Mucosa of stomach (tissue), 1 donor: ENCODE measurements around the gene EFCAB11.

ENCODE experiments used
- H3K27me3 ChIP-seq: one replicate; pipeline ENCODE4 v1.7.0; 2013; ENCODE audit warnings: mild to moderate bottlenecking, low read length; ENCODE audit not compliant: control insufficient read depth, insufficient read depth
- H3K36me3 ChIP-seq: one replicate; pipeline ENCODE4 v1.7.0; 2013; ENCODE audit warnings: low read length; ENCODE audit not compliant: control insufficient read depth, insufficient read depth
- H3K4me1 ChIP-seq: one replicate; pipeline ENCODE4 v1.7.0; 2013; ENCODE audit warnings: mild to moderate bottlenecking, low read length; ENCODE audit not compliant: control insufficient read depth, insufficient read depth
- H3K4me3 ChIP-seq: one replicate; pipeline ENCODE4 v1.7.0; 2013; ENCODE audit warnings: low read length
- H3K9ac ChIP-seq: one replicate; pipeline ENCODE4 v1.7.0; 2013; ENCODE audit warnings: mild to moderate bottlenecking, low read length, moderate library complexity
- H3K9me3 ChIP-seq: one replicate; pipeline ENCODE4 v1.7.0; 2013; ENCODE audit warnings: mild to moderate bottlenecking, low read length, moderate library complexity; ENCODE audit not compliant: control insufficient read depth
- donor health status: Pancreatic carcinoma.

Gene EFCAB11

GRCh38 chr14:89955022-89955744 lies 653 bp upstream of the EFCAB11 start:
- Histone ChIP-seq H3K9ac (peak overlapping the region; percentile 77), H3K36me3 (no peaks in the 10 kb centered on the region), H3K27me3 (no peaks in the 10 kb centered on the region), H3K4me3 (peak overlapping the region; percentile 76), H3K4me1 (peaks cover 14% of the 10 kb centered on the region), H3K9me3 (no peaks in the 10 kb centered on the region)

GRCh38 chr14:89953602-89954001 lies 928 bp downstream of the EFCAB11 start:
- Histone ChIP-seq H3K4me1 (peaks cover 14% of the 10 kb centered on the region), H3K36me3 (no peaks in the 10 kb centered on the region), H3K9me3 (no peaks in the 10 kb centered on the region), H3K9ac (no peak overlapping the region), H3K27me3 (no peaks in the 10 kb centered on the region), H3K4me3 (no peak overlapping the region)

GRCh38 chr14:89952576-89952975 lies 2.0 kb downstream of the EFCAB11 start:
- no peaks in the 10 kb centered on the region for H3K9me3 ChIP-seq
- H3K27me3 ChIP-seq: no peaks in the 10 kb centered on the region
- H3K4me3 ChIP-seq: no peak overlapping the region
- peaks cover 11% of the 10 kb centered on the region for H3K4me1 ChIP-seq
- H3K9ac ChIP-seq: no peak overlapping the region
- no peaks in the 10 kb centered on the region for H3K36me3 ChIP-seq

GRCh38 chr14:89947344-89947743 lies 7.2 kb downstream of the EFCAB11 start:
- no peaks in the 10 kb centered on the region for H3K9me3 ChIP-seq
- no peaks in the 10 kb centered on the region for H3K27me3 ChIP-seq
- no peak overlapping the region for H3K4me3 ChIP-seq
- no peaks in the 10 kb centered on the region for H3K4me1 ChIP-seq
- no peak overlapping the region for H3K9ac ChIP-seq
- no peaks in the 10 kb centered on the region for H3K36me3 ChIP-seq

GRCh38 chr14:89941830-89942377 lies 12.6 kb downstream of the EFCAB11 start:
- H3K27me3 ChIP-seq: no peaks in the 10 kb centered on the region
- H3K9ac ChIP-seq: no peak overlapping the region
- no peaks in the 10 kb centered on the region for H3K4me1 ChIP-seq
- no peak overlapping the region for H3K4me3 ChIP-seq
- no peaks in the 10 kb centered on the region for H3K36me3 ChIP-seq
- H3K9me3 ChIP-seq: no peaks in the 10 kb centered on the region

GRCh38 chr14:89936654-89937185 lies 17.8 kb downstream of the EFCAB11 start:
- no peaks in the 10 kb centered on the region for H3K4me1 ChIP-seq
- H3K4me3 ChIP-seq: no peak overlapping the region
- no peaks in the 10 kb centered on the region for H3K36me3 ChIP-seq
- no peaks in the 10 kb centered on the region for H3K9me3 ChIP-seq
- no peaks in the 10 kb centered on the region for H3K27me3 ChIP-seq
- no peak overlapping the region for H3K9ac ChIP-seq

GRCh38 chr14:89933002-89933401 lies 21.5 kb downstream of the EFCAB11 start:
- Histone ChIP-seq H3K9me3 (no peaks in the 10 kb centered on the region), H3K4me1 (no peaks in the 10 kb centered on the region), H3K4me3 (no peak overlapping the region), H3K36me3 (no peaks in the 10 kb centered on the region), H3K27me3 (no peaks in the 10 kb centered on the region), H3K9ac (no peak overlapping the region)

GRCh38 chr14:89927186-89927865 lies 27.2 kb downstream of the EFCAB11 start:
- Histone ChIP-seq H3K4me3 (no peak overlapping the region), H3K9me3 (no peaks in the 10 kb centered on the region), H3K4me1 (no peaks in the 10 kb centered on the region), H3K27me3 (no peaks in the 10 kb centered on the region), H3K9ac (no peak overlapping the region), H3K36me3 (no peaks in the 10 kb centered on the region)

- H3K27me3 ChIP-seq: no peaks in the 10 kb centered on the region
Observed at GRCh38 chr14:89926694-89927093, 27.8 kb downstream of the EFCAB11 start.

GRCh38 chr14:89924268-89924667 lies 30.3 kb downstream of the EFCAB11 start:
- Histone ChIP-seq H3K36me3 (no peaks in the 10 kb centered on the region), H3K4me1 (no peaks in the 10 kb centered on the region), H3K9ac (no peak overlapping the region), H3K9me3 (no peaks in the 10 kb centered on the region), H3K27me3 (no peaks in the 10 kb centered on the region), H3K4me3 (no peak overlapping the region)

More at GRCh38 chr14:89926694-89927093, 27.8 kb downstream of the EFCAB11 start:
- Histone ChIP-seq H3K4me3 (no peak overlapping the region), H3K4me1 (no peaks in the 10 kb centered on the region), H3K36me3 (no peaks in the 10 kb centered on the region), H3K9ac (no peak overlapping the region), H3K9me3 (no peaks in the 10 kb centered on the region)

GRCh38 chr14:89922031-89922907 lies 32.3 kb downstream of the EFCAB11 start:
- Histone ChIP-seq H3K4me3 (no peak overlapping the region), H3K9ac (no peak overlapping the region)

More at GRCh38 chr14:89922031-89922907, 32.3 kb downstream of the EFCAB11 start:
- Histone ChIP-seq H3K4me1 (no peaks in the 10 kb centered on the region), H3K9me3 (no peaks in the 10 kb centered on the region), H3K27me3 (no peaks in the 10 kb centered on the region), H3K36me3 (no peaks in the 10 kb centered on the region)
